ENCODE data around the gene KCNJ6.

The KCNJ6 gene

DNA sequence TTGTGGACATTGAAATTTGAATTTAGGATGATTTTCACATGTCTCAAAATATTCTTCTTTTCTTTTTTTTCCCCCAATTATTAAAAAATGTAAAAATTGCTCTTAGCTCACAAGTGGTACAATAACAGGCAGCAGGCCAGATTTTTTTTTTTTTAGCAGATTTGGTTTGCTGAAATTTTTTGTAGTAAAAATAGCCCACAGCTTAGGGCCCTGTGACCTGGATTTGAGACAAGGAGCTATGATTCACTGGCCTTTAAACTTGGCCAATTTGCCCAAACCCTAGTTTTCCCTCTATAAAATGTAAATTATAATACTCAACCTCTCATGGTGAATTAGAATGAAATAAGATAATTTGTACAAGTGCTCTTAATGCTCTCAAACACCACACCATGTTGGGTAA, 295.9 kb downstream of the KCNJ6 start:
- H3K9me3 ChIP-seq (ENCODE audit: insufficient read depth, low read depth, low read length): no peaks in the 10 kb centered on the region
- no peaks in the 10 kb centered on the region for H3K36me3 ChIP-seq (ENCODE audit: insufficient read depth, low read length)
- H3K4me3 ChIP-seq (ENCODE audit: low read length): no peak overlapping the region
- H3K9ac ChIP-seq (ENCODE audit: low read depth, low read length): no peak overlapping the region
- H3K4me1 ChIP-seq (ENCODE audit: insufficient read depth, low read length): no peaks in the 10 kb centered on the region
- no peak overlapping the region for H3K27ac ChIP-seq (ENCODE audit: low read depth, low read length)
- no peaks in the 10 kb centered on the region for H3K27me3 ChIP-seq (ENCODE audit: insufficient read depth, low read length)

GRCh38 chr21:37619464-37619974, 296.7 kb downstream of the KCNJ6 start:
- H3K4me1 ChIP-seq (ENCODE audit: insufficient read depth, low read length): no peaks in the 10 kb centered on the region
- no peaks in the 10 kb centered on the region for H3K9me3 ChIP-seq (ENCODE audit: insufficient read depth, low read depth, low read length)
- 93% methylated on average over 7 of the region's 7 CpGs for WGBS
- no peak overlapping the region for H3K9ac ChIP-seq (ENCODE audit: low read depth, low read length)
- H3K27me3 ChIP-seq (ENCODE audit: insufficient read depth, low read length): no peaks in the 10 kb centered on the region
- H3K27ac ChIP-seq (ENCODE audit: low read depth, low read length): no peak overlapping the region
- H3K4me3 ChIP-seq (ENCODE audit: low read length): no peak overlapping the region
- H3K36me3 ChIP-seq (ENCODE audit: insufficient read depth, low read length): no peaks in the 10 kb centered on the region

GRCh38 chr21:37618081-37618480, 298.2 kb downstream of the KCNJ6 start:
- Histone ChIP-seq H3K4me3 (ENCODE audit: low read length) (no peak overlapping the region), H3K36me3 (ENCODE audit: insufficient read depth, low read length) (no peaks in the 10 kb centered on the region), H3K27ac (ENCODE audit: low read depth, low read length) (no peak overlapping the region), H3K27me3 (ENCODE audit: insufficient read depth, low read length) (no peaks in the 10 kb centered on the region), H3K9me3 (ENCODE audit: insufficient read depth, low read depth, low read length) (peaks cover 9% of the 10 kb centered on the region; the same call in 1 of the 2 replicates), H3K9ac (ENCODE audit: low read depth, low read length) (no peak overlapping the region), H3K4me1 (ENCODE audit: insufficient read depth, low read length) (no peaks in the 10 kb centered on the region)
- WGBS: 96% methylated on average over 7 of the region's 7 CpGs

GRCh38 chr21:37615962-37616361, 300.3 kb downstream of the KCNJ6 start:
- H3K27me3 ChIP-seq (ENCODE audit: insufficient read depth, low read length): no peaks in the 10 kb centered on the region
- H3K27ac ChIP-seq (ENCODE audit: low read depth, low read length): no peak overlapping the region
- no peak overlapping the region for H3K4me3 ChIP-seq (ENCODE audit: low read length)
- H3K36me3 ChIP-seq (ENCODE audit: insufficient read depth, low read length): no peaks in the 10 kb centered on the region
- 95% methylated on average over 6 of the region's 6 CpGs for whole genome bisulfite sequencing
- H3K9ac ChIP-seq (ENCODE audit: low read depth, low read length): no peak overlapping the region
- no peaks in the 10 kb centered on the region for H3K4me1 ChIP-seq (ENCODE audit: insufficient read depth, low read length)
- peaks cover 11% of the 10 kb centered on the region; the same call in 1 of the 2 replicates for H3K9me3 ChIP-seq (ENCODE audit: insufficient read depth, low read depth, low read length)

DNA sequence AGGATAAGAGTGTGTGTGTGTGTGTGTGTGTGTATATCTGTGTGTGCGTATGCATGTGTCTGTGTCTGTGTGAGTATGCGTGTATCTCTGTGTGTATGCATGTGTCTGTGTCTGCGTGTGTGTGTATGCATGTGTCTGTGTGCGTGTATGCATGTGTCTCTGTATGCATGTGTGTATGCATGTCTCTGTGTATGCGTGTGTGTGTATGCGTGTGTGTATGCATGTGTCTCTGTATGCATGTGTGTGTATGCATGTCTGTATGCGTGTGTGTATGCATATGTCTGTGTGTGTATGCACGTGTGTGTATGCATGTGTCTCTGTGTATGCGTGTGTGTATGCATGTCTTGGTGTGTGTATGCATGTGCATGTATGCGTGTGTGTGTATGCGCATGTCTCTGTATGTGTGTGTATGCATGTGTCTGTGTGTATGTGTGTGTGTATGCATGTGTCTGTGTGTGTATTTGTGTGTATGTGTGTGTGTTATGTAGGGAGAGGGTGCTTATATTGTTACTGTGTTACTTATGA, 301.8 kb downstream of the KCNJ6 start:
- WGBS: 93% methylated on average over 11 of the region's 11 CpGs
- H3K4me1 ChIP-seq (ENCODE audit: insufficient read depth, low read length): no peaks in the 10 kb centered on the region
- H3K27ac ChIP-seq (ENCODE audit: low read depth, low read length): no peak overlapping the region
- no peak overlapping the region for H3K9ac ChIP-seq (ENCODE audit: low read depth, low read length)
- no peak overlapping the region for H3K4me3 ChIP-seq (ENCODE audit: low read length)
- H3K36me3 ChIP-seq (ENCODE audit: insufficient read depth, low read length): no peaks in the 10 kb centered on the region
- no peaks in the 10 kb centered on the region for H3K27me3 ChIP-seq (ENCODE audit: insufficient read depth, low read length)
- peaks cover 11% of the 10 kb centered on the region; the same call in 1 of the 2 replicates for H3K9me3 ChIP-seq (ENCODE audit: insufficient read depth, low read depth, low read length)

- Histone ChIP-seq H3K36me3 (ENCODE audit: insufficient read depth, low read length) (no peaks in the 10 kb centered on the region), H3K27ac (ENCODE audit: low read depth, low read length) (no peak overlapping the region), H3K27me3 (ENCODE audit: insufficient read depth, low read length) (no peaks in the 10 kb centered on the region), H3K4me1 (ENCODE audit: insufficient read depth, low read length) (no peaks in the 10 kb centered on the region), H3K9me3 (ENCODE audit: insufficient read depth, low read depth, low read length) (no peaks in the 10 kb centered on the region), H3K9ac (ENCODE audit: low read depth, low read length) (no peak overlapping the region), H3K4me3 (ENCODE audit: low read length) (no peak overlapping the region)
- 86% methylated on average over 3 of the region's 4 CpGs for WGBS
Measured at GRCh38 chr21:37607081-37607480, 309.2 kb downstream of the KCNJ6 start.

GRCh38 chr21:37606549-37606948, 309.7 kb downstream of the KCNJ6 start:
- WGBS: 94% methylated on average over 10 of the region's 10 CpGs
- H3K27me3 ChIP-seq (ENCODE audit: insufficient read depth, low read length): no peaks in the 10 kb centered on the region

DNA sequence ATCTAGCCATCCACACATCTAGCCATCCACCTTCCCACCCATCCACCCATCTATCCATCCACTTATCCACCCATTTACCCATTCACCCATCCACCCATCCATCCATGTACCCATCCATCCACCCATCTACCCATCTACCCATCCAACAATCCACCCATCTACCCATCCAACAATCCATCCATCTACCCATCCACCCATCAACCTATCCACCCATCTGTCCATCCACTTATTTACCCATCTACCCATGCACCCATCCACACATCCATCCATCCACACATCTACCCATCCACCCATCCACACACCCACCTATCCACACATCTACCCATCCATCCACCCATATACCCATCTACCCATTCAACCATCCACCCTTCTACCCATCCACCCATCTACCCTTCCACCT, 311.3 kb downstream of the KCNJ6 start:
- Histone ChIP-seq H3K4me1 (ENCODE audit: insufficient read depth, low read length) (no peaks in the 10 kb centered on the region), H3K9ac (ENCODE audit: low read depth, low read length) (no peak overlapping the region), H3K27me3 (ENCODE audit: insufficient read depth, low read length) (no peaks in the 10 kb centered on the region), H3K27ac (ENCODE audit: low read depth, low read length) (no peak overlapping the region), H3K36me3 (ENCODE audit: insufficient read depth, low read length) (no peaks in the 10 kb centered on the region), H3K4me3 (ENCODE audit: low read length) (no peak overlapping the region), H3K9me3 (ENCODE audit: insufficient read depth, low read depth, low read length) (no peaks in the 10 kb centered on the region)

More at GRCh38 chr21:37606549-37606948, 309.7 kb downstream of the KCNJ6 start:
- Histone ChIP-seq H3K9ac (ENCODE audit: low read depth, low read length) (no peak overlapping the region), H3K4me3 (ENCODE audit: low read length) (no peak overlapping the region), H3K27ac (ENCODE audit: low read depth, low read length) (no peak overlapping the region), H3K9me3 (ENCODE audit: insufficient read depth, low read depth, low read length) (no peaks in the 10 kb centered on the region), H3K36me3 (ENCODE audit: insufficient read depth, low read length) (no peaks in the 10 kb centered on the region), H3K4me1 (ENCODE audit: insufficient read depth, low read length) (no peaks in the 10 kb centered on the region)

GRCh38 chr21:37603129-37603528, 313.1 kb downstream of the KCNJ6 start:
- WGBS: 100% methylated on average over 1 of the region's 2 CpGs
- Histone ChIP-seq H3K4me1 (ENCODE audit: insufficient read depth, low read length) (no peaks in the 10 kb centered on the region), H3K9ac (ENCODE audit: low read depth, low read length) (no peak overlapping the region), H3K4me3 (ENCODE audit: low read length) (no peak overlapping the region), H3K9me3 (ENCODE audit: insufficient read depth, low read depth, low read length) (no peaks in the 10 kb centered on the region), H3K36me3 (ENCODE audit: insufficient read depth, low read length) (no peaks in the 10 kb centered on the region), H3K27ac (ENCODE audit: low read depth, low read length) (no peak overlapping the region), H3K27me3 (ENCODE audit: insufficient read depth, low read length) (no peaks in the 10 kb centered on the region)

DNA sequence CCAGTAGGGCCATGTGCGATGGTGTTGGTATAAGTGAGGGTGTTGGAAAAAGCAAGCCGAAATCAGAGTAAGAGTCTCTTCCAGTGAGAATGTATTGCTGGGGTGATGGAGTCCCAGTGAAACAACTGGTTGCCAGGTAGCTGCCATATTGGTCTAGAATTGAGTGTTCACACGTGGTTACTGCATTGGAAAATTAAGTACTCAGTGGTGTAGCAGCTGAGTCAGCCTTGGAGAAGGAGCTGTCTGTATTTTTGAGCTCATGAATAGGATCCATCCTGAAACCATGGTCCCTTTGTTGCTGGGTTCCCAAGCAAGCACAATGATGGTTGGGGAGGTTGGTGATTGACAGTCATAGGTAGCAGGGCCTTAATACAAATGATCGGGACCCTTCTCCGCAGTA, 314.3 kb downstream of the KCNJ6 start:
- Histone ChIP-seq H3K27me3 (ENCODE audit: insufficient read depth, low read length) (no peaks in the 10 kb centered on the region), H3K4me1 (ENCODE audit: insufficient read depth, low read length) (no peaks in the 10 kb centered on the region), H3K9ac (ENCODE audit: low read depth, low read length) (no peak overlapping the region), H3K27ac (ENCODE audit: low read depth, low read length) (no peak overlapping the region), H3K9me3 (ENCODE audit: insufficient read depth, low read depth, low read length) (no peaks in the 10 kb centered on the region), H3K4me3 (ENCODE audit: low read length) (no peak overlapping the region), H3K36me3 (ENCODE audit: insufficient read depth, low read length) (no peaks in the 10 kb centered on the region)
- 95% methylated on average over 5 of the region's 5 CpGs for WGBS

DNA sequence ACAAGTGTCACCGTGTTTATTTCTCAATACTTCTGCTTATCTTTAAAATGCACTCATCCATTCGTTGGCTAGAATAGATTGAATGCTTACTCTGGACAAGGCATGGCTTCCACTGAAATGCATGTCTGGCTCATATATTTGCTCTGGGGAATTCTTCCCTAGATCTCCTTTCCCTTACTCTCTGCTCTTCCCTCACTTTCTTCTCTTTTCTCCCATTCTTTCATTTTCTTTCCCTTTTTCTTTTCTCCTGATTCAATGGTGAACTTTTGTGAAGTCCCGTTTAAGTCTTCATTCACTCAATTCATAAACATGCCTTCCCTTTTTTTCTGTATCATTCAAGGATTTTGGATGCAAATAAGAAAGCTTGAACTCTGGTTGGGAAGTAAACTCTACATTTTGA, 315.2 kb downstream of the KCNJ6 start:
- H3K27me3 ChIP-seq (ENCODE audit: insufficient read depth, low read length): no peaks in the 10 kb centered on the region
- no peak overlapping the region for H3K27ac ChIP-seq (ENCODE audit: low read depth, low read length)
- 93% methylated on average over 3 of the region's 3 CpGs for WGBS
- no peaks in the 10 kb centered on the region for H3K36me3 ChIP-seq (ENCODE audit: insufficient read depth, low read length)
- H3K9me3 ChIP-seq (ENCODE audit: insufficient read depth, low read depth, low read length): no peaks in the 10 kb centered on the region
- H3K4me3 ChIP-seq (ENCODE audit: low read length): no peak overlapping the region
- no peak overlapping the region for H3K9ac ChIP-seq (ENCODE audit: low read depth, low read length)
- no peaks in the 10 kb centered on the region for H3K4me1 ChIP-seq (ENCODE audit: insufficient read depth, low read length)

GRCh38 chr21:37595944-37596343, 320.3 kb downstream of the KCNJ6 start:
- Histone ChIP-seq H3K4me3 (ENCODE audit: low read length) (no peak overlapping the region), H3K4me1 (ENCODE audit: insufficient read depth, low read length) (peaks cover 27% of the 10 kb centered on the region), H3K36me3 (ENCODE audit: insufficient read depth, low read length) (no peaks in the 10 kb centered on the region), H3K9me3 (ENCODE audit: insufficient read depth, low read depth, low read length) (no peaks in the 10 kb centered on the region), H3K27me3 (ENCODE audit: insufficient read depth, low read length) (no peaks in the 10 kb centered on the region), H3K9ac (ENCODE audit: low read depth, low read length) (no peak overlapping the region), H3K27ac (ENCODE audit: low read depth, low read length) (no peak overlapping the region)
- WGBS: 95% methylated on average over 8 of the region's 8 CpGs
